Neutrophil (primary cell): Measurements from ENCODE around the gene CDKL5.

Source experiments
- H3K27ac ChIP-seq: fragments of 200-600 bp; sonication (generic); 2 replicates; pipeline ENCODE4 v1.5.1; 2016; ENCODE audit warnings: mild to moderate bottlenecking, moderate library complexity
- H3K27me3 ChIP-seq: fragments of 200-600 bp; sonication (generic); 2 replicates; pipeline ENCODE4 v1.6.0; 2016; ENCODE audit warnings: mild to moderate bottlenecking
- H3K36me3 ChIP-seq: fragments of 200-600 bp; sonication (generic); 2 replicates; pipeline ENCODE4 v1.5.1; 2017
- H3K4me1 ChIP-seq, 2 experiments: fragments of 200-600 bp in 1 of 2; sonication (generic) in 1 of 2; 1 replicate in 1 of 2; 2 replicates in 1 of 2; pipeline versions ENCODE4 v1.5.1 to v1.6.1; 2013 to 2016; ENCODE audit warnings: low read depth in 1 of 2, low read length in 1 of 2, mild to moderate bottlenecking in 1 of 2, moderate library complexity in 1 of 2; ENCODE audit not compliant: control insufficient read depth in 1 of 2, insufficient read depth in 1 of 2
- H3K4me3 ChIP-seq, 2 experiments: fragments of 200-600 bp in 1 of 2; sonication (generic) in 1 of 2; 1 replicate in 1 of 2; 2 replicates in 1 of 2; pipeline ENCODE4 v1.5.1; 2013 to 2016; ENCODE audit warnings: low read depth in 1 of 2, low read length in 1 of 2, mild to moderate bottlenecking in 1 of 2, moderate library complexity in 1 of 2
- H3K9me3 ChIP-seq: fragments of 200-600 bp; sonication (generic); 2 replicates; pipeline ENCODE4 v1.5.1; 2016
- TF ChIP-seq, protein P1 (sequence below): fragments of 200-600 bp; sonication (generic); IDR thresholded peaks from 2 replicates; pipeline ENCODE4 v1.5.1; 2016; ENCODE audit warnings: antibody characterized with exemption

The CDKL5 gene

DNA sequence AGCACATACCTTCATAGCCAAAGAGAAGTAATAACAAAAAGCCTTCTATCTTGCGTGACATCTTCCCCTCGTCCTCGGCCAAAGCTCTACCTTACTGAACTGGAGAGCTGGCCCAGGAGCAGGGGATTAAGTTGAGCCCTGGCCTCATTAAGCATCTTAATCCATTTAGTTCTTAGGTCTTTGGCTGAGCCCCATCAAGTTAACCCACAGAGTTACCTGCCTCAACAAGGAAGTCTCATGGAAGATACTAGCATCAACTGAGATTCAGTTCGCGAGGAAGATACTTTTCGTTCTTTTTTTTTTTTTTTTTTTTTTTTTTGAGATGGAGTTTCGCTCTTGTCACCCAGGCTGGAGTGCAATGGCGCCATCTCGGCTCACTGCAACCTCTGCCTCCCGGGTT lies 246.6 kb downstream of the CDKL5 start, which contains the start of gene RS1:
Gene RS1 (minus strand): TSS at position 101 of the 400 bp plus-strand sequence. CDS start 40 bp downstream, at position 61.
- no peaks in the 10 kb centered on the region for H3K9me3 ChIP-seq
- TF ChIP-seq, protein P1, sequence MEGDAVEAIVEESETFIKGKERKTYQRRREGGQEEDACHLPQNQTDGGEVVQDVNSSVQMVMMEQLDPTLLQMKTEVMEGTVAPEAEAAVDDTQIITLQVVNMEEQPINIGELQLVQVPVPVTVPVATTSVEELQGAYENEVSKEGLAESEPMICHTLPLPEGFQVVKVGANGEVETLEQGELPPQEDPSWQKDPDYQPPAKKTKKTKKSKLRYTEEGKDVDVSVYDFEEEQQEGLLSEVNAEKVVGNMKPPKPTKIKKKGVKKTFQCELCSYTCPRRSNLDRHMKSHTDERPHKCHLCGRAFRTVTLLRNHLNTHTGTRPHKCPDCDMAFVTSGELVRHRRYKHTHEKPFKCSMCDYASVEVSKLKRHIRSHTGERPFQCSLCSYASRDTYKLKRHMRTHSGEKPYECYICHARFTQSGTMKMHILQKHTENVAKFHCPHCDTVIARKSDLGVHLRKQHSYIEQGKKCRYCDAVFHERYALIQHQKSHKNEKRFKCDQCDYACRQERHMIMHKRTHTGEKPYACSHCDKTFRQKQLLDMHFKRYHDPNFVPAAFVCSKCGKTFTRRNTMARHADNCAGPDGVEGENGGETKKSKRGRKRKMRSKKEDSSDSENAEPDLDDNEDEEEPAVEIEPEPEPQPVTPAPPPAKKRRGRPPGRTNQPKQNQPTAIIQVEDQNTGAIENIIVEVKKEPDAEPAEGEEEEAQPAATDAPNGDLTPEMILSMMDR = no peak
- peaks cover 28 to 44% of the 10 kb centered on the region in 2 experiments for H3K4me1 ChIP-seq
- H3K36me3 ChIP-seq = no peaks in the 10 kb centered on the region
- H3K4me3 ChIP-seq = no peak within 1 kb of the TSS
- no peak within 1 kb of the TSS for H3K27ac ChIP-seq
- no peaks in the 10 kb centered on the region for H3K27me3 ChIP-seq

DNA sequence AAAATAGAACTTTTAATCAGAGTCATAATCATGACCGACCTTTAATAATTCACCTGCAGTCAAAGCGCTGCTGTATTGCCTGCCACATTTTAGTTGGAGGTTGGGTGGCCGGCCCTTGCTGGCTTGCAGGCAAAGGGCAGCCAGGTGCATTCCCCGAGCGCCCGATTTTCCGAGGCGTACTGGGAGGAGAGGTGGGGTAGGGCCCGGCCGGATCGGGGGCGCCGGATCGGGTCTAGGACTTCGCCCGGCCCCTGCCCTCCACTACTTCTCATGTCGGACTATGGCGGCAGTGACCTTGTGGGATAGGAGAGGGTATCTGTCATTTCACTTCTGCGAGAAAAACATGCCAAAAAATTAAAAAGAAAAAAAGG lies 249.0 kb downstream of the CDKL5 start:
- Histone ChIP-seq H3K27ac (peak overlapping the region; percentile 87), H3K36me3 (no peaks in the 10 kb centered on the region), H3K4me1 (peaks cover 17 to 26% of the 10 kb centered on the region in 2 experiments), H3K4me3 (peak overlapping the region; percentile 70 to 77), H3K9me3 (no peaks in the 10 kb centered on the region), H3K27me3 (no peaks in the 10 kb centered on the region)
- TF ChIP-seq, protein P1 = no peak

DNA sequence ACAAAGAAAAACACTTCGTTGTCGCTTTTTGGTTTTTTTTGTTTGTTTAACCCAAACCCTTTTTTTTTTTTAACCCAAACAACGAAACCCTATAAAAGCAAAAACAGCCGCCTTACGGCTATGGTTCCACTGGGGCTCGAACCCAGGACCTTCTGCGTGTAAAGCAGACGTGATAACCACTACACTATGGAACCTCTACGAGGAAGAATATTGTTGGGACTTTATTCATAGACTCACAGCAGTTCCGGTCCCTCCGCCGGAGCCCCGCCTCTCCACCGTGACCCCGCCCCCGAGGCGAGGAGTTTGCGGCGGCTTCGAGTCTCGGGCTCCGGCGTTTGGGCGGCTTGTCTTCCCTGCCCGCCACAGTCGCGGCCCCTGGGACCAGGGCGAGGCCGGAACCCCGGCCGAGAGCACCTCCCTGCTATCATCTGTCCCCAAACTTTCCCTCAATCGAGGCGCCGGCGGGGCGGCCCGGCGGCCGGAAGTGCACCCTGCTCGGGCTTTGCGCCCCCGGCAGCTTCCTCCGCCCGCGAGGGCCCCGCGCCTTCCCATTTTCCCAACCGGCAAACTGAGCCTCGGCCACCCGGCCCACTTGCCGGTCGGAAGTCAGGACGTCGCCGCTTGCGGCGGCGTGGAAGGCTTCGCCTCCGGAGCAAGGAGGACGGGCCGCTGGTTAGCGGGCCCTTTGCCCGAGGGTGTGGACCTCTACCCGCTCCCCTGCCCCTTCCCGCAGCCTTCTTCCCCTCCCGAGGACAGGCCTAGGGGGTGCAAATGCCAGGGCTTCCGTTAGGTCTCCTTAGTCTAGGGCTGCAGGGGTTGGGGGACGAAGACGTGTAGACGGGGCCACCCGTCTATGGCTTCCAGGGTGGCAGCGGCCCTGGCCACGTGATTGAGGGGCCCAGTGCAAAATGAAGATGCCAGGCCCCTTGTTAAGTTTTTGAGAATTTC lies 249.7 kb downstream of the CDKL5 start:
- TF ChIP-seq, protein P1 = no peak
- peak overlapping the region; percentile 87 for H3K27ac ChIP-seq
- peak overlapping the region; percentile 70 to 77 for H3K4me3 ChIP-seq
- H3K4me1 ChIP-seq = peaks cover 17 to 22% of the 10 kb centered on the region in 2 experiments
- no peaks in the 10 kb centered on the region for H3K36me3 ChIP-seq
- H3K9me3 ChIP-seq = no peaks in the 10 kb centered on the region
- H3K27me3 ChIP-seq = no peaks in the 10 kb centered on the region

DNA sequence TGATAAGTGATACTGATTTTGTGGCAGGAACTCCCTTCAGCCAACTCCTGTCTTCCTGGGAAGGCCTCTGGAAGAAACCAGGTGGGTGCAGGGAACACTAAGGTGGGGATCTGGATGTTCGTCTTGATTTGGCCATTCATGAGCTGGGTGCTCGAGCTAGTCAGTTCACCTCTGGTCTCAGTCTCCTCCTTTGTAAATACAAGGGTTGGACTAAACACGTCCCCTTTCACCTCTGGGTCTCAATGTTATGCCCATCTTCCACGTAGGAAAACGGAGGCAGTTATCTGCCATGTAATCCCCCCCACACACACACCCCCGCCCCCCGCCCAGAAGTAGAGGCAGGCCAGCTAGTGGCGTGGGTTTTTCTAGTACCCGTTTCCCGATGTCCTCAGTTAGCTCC lies 250.6 kb downstream of the CDKL5 start:
- no peak overlapping the region for H3K27ac ChIP-seq
- H3K4me3 ChIP-seq = no peak overlapping the region
- H3K4me1 ChIP-seq = peaks cover 17 to 22% of the 10 kb centered on the region in 2 experiments
- no peaks in the 10 kb centered on the region for H3K27me3 ChIP-seq
- TF ChIP-seq, protein P1 = no peak
- no peaks in the 10 kb centered on the region for H3K36me3 ChIP-seq
- no peaks in the 10 kb centered on the region for H3K9me3 ChIP-seq

GRCh38 chrX:18676470-18676869 lies 251.1 kb downstream of the CDKL5 start:
- TF ChIP-seq, protein P1 = no peak
- Histone ChIP-seq H3K27me3 (no peaks in the 10 kb centered on the region), H3K4me1 (peaks cover 17 to 22% of the 10 kb centered on the region in 2 experiments)

More at GRCh38 chrX:18676470-18676869, 251.1 kb downstream of the CDKL5 start:
- Histone ChIP-seq H3K36me3 (no peaks in the 10 kb centered on the region), H3K27ac (no peak overlapping the region), H3K4me3 (no peak overlapping the region), H3K9me3 (no peaks in the 10 kb centered on the region)
